SKM-1 (cell line): Measurements from ENCODE around the gene GRIK1.
"Not testable (repeated sequence)": the region's sequence is repeated elsewhere in the genome, so short reads cannot be mapped to it uniquely, and the experiment has no call there.

Source experiments
- DNase-seq: peaks from one replicate; lab custom pipeline; 2025; ENCODE audit not compliant: unreplicated experiment; lab: John Stamatoyannopoulos, UW

Gene GRIK1

GRCh38 chr21:29939924-29940275, at the start of gene GRIK1:
TSS of gene GRIK1 (minus strand) at chr21:29939996.
- DNase-seq, result no peak

DNA sequence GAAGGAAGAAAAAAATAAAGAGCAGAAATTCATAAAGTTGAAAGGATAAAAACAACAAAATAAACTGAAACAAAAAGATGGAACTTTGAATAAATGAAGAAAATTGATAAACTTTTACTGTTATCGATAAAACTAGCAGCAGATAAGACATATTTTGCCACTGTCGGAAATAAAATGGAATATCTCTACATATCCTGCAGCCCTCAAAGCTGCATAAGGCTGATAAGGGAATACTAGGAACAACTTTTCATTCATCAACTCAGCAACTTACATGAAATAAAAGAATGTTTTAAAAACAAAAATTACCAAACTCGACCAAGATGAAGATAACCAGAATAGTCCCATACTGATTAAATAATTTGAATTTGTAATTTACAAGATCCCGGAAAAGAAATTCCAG, 48.0 kb upstream of the GRIK1 start:
- DNase-seq, result no peak

DNA sequence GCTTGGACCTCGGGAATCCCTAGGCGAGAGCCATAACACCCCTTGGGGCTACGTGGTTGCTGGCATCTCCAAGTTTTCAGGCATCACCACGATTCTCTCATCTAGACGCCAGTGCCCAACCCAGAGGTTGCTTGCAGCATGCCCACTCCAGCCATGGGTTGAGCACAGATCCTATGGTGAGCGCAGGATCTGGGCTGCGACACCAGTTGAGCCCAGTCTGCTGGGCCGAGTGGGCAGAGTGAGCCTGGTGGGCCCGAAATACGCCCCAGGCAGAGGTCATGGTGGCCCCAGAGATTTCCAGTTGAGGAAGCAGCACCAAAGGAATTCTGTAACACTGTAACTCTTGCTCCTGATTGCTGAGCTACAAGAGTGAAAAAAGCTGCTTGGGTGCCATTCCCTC, 46.1 kb upstream of the GRIK1 start:
- no peak for DNase-seq

DNA sequence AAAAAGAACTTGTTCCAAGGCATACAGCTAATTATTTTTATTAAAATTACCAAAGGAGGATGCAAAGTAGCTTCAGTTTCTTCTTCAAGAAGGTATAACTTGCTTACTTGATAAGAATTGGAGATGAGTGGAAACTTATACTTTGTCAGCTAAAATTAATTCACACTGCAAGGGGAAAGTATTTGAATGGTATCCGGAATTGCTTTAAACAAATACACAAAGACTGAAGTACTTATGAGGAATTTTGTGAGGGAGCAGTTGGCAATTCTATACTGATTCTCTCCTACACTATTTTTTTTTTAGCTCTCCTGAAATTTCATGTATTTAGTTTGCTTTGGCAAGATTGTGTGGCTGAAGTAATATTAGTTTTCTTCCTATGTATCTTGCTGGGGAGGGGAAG, 39.2 kb upstream of the GRIK1 start:
- no peak for DNase-seq

GRCh38 chr21:29975776-29976175, 36.0 kb upstream of the GRIK1 start:
- DNase-seq, result no peak

- DNase-seq, result no peak
Observed at GRCh38 chr21:29973258-29973657, 33.5 kb upstream of the GRIK1 start.

DNA sequence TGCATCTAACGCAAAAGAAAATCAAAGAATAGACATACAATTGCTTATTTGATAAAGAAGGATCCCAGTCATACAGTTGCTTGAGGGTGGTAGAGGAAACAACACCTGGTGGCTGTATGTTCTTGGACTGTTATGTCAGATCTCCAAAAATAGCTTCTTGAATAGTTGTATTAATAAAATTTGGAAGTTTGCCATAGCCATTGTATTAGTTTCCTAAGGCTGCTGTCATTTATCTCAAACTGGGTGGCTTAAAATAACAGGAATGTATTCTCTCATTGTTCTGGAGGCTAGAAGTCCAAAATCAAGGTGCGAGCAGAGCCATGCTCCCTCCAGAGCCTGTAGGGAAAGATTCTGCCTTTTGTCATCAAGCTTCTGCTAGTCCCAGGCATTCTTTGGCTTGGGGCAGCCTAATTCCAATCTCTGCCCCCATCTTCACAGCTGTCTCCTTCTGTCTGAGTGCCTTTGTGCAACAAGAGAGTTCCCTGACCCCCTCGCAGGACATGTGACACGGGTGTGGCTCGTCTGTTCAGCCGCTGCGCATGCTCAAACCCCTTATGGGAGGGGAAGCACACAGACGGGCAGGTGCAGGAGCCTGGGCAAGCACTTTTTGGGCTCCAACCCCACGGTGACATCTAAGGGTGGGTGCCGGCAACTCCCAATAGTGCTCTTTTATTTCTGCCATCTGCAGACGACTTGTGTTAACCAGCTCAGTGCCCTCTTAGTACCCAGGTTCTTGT, 21.7 kb upstream of the GRIK1 start:
- DNase-seq, result no peak

GRCh38 chr21:29958551-29958950, 18.8 kb upstream of the GRIK1 start:
- no peak for DNase-seq

DNA sequence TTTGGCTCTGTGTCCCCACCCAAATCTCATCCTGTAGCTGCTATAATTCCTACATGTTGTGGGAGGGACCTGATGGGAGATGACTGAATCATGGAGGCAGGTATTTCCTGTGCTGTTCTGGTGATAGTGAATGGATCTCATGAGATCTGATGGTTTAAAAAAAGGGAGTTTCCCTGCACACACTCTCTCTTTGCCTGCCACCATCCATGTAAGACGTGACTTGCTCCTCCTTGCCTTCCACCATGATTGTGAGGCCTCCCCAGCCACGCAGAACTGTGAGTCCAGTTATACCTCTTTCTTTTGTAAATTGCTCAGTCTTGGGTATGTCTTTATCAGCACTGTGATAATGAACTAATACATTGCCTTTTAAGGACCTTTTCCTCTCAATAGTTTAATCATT, 18.2 kb upstream of the GRIK1 start:
- DNase-seq, result not testable (repeated sequence)

DNA sequence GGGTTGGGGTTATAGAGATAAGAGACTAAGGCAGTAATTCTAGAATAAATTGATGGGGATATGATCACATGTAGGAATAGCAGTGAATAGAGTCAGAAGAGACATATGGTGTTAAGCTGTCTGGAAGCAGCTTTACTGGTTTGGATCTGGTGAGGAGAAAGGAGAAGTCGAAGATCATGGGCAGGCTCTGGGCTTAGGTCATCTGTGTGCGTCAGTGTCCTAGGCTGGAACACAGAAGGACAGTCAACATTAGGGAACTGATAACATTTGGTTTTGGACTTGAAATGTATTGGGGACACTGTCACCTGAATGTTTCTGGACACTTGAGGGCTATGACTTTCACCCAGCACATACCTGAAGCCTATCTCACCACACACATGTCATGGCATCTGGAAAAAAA, 13.9 kb upstream of the GRIK1 start:
- DNase-seq, result no peak

DNA sequence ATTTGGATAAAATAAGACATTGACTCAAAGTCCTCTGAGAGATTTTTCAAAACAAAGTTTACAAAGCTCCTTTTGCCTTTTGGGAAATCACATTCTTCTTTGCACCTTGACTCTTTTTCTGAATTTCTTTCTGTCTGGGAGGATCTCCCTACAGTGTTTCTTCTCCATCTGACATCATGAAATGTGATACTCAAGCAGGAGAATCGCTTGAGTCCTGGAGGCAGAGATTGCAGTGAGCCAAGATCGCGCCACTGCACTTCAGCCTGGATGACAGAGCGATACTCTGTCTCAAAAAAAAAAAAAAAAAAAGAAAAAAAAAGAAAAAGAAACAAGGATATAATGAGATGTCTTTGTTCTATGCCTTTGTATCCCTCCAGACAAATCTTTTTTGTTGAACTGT, 13.3 kb upstream of the GRIK1 start:
- DNase-seq, result no peak

- DNase-seq, result no peak
Observed at GRCh38 chr21:29951911-29952310, 12.1 kb upstream of the GRIK1 start.

GRCh38 chr21:29949991-29950390, 10.2 kb upstream of the GRIK1 start:
- DNase-seq, result no peak

DNA sequence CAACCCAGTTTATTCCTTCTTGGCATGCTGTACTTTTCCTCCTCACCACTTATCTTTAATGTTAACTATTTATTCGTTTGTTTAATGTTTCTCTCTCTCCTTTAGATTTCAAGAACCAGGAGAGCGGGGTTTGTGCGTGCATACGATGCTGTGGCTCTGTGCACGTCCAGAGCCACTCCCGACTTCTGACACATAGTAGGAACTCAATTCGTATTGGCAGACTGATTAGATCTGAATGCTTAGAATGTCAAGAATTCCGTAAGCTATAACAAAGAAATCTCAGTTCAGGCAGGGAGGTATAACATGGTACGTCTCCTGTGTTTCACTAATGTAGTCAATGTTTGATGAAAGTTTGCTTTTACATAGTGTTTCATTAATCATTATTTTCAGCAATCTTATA, 7.3 kb upstream of the GRIK1 start:
- no peak for DNase-seq

DNA sequence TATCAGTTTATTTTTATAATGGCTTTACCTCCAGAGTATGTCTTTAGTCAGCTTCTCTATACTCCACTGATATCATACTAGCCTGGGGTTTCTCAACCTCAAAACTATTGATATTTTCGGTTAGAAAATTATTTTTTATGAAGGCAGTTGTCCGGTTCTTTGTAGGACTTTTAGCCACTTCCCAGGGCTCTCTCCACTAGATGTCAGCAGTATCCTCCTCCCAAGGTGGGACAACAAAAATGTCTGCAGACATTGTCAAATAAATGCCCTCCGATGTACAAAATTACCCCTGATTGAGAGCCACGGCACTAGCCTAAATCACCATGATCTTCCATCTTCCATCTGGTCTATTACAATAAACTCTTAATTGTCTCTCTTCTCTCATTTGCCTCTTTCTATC, 4.1 kb upstream of the GRIK1 start:
- no peak for DNase-seq

- DNase-seq, result no peak
Observed at GRCh38 chr21:29942034-29942433, 2.2 kb upstream of the GRIK1 start.

DNA sequence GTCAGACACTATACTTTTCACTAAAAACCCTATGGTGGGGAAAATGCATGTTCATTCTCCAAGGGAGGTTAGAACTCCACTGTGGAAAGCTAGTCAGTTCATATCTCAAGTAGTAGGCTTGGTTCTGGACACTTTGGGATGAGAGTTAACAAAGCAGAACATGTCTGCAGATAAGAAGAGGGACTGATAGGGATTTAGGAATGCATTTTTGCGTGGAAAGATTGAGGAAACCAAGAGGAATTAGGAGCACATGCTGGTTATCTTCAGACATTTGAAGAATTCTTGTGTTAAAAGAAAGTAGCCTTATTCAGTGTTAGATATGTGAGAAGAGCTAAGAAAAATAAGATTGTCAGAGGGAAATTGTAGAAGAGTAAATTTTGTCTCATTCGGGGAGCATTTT, 1.2 kb upstream of the GRIK1 start:
- DNase-seq, result no peak

GRCh38 chr21:29940361-29940760, 565 bp upstream of the GRIK1 start:
- DNase-seq, result no peak

- no peak for DNase-seq
Observed at GRCh38 chr21:29939104-29939923, 482 bp downstream of the GRIK1 start.

DNA sequence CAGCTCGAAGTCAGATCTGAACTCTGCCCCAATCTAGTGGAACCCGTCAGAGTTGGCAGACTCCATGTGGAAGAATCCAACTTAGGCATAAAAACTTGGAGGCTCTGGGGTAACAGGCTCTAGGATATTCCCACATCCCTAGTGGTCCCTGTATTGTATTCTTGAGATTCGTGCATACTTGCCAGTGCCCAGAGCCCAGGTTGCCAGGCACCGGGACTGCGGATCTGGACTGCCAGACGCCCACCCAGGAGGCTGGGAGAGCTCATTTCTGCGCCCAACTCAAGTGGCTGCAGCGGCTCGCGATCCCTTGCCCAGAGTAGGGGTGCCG, 1.1 kb downstream of the GRIK1 start:
- no peak for DNase-seq

DNA sequence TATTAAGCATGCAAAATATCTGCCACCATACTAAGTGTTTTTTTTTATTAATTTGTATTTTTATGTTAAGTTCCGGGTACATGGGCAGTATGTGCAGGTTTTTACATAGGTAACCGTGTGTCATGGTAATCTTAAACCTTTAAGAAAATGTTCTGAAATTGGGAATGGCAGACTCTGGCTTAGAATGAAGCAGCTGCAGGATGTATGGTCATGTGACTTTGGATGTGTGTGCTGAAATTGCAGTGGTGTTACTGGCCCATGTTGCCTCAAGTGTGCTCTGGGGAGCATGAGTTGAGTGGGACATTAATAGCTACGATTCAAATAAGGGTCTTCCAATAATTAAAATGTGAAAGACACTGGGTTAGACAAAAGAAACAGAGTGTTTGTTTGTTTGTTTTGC, 6.7 kb downstream of the GRIK1 start:
- DNase-seq, result no peak

DNA sequence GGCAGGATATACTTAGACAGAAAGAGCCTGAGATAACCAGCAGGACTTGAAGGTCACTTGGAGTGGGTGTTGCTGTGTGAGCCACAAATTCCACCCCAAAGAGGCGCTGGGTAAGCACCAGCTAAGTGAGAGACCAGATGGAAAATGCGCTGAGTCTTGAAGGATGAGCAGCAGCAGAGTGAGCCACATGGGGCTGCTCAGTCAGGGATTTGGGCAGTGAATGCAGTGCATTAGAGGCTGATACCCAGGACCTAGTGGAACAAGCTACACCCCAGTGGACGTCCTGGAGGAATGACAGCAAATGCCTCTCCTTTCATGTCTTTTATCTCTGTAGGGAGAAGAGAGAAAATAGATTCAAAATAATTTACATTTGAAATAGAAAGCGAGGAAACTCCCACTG, 11.3 kb downstream of the GRIK1 start:
- DNase-seq, result no peak

DNA sequence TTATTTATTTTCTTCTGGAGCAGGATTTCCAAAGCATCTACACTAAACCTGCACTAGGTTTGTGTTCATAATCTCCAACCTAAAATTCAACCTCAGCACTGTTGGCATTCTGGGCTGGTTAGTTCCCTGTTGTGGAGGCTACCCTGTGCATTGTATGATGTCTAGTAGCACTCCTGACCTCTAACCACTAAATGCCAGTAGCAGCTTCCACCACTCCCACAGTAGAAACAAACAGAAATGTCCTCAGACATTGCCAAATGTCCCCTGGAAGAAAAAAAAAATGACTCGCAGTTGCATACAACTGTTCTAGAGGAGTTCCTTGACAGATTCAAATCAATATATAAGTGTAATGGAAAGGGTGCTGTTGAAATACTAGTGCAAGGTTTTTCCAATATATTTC, 18.9 kb downstream of the GRIK1 start:
- no peak for DNase-seq
